ENCODE results near the gene SCNN1A. TPM values are rescaled to one million over a fixed set of nuclear protein-coding genes. Genes with fewer than 3 reads are reported as not detected.

Gene SCNN1A
- total and polyA plus RNA-seq, 2 donors (not counting 1 experiment from before 2014, with no cell fraction given) = 0.20 TPM; not detected in 1

DNA sequence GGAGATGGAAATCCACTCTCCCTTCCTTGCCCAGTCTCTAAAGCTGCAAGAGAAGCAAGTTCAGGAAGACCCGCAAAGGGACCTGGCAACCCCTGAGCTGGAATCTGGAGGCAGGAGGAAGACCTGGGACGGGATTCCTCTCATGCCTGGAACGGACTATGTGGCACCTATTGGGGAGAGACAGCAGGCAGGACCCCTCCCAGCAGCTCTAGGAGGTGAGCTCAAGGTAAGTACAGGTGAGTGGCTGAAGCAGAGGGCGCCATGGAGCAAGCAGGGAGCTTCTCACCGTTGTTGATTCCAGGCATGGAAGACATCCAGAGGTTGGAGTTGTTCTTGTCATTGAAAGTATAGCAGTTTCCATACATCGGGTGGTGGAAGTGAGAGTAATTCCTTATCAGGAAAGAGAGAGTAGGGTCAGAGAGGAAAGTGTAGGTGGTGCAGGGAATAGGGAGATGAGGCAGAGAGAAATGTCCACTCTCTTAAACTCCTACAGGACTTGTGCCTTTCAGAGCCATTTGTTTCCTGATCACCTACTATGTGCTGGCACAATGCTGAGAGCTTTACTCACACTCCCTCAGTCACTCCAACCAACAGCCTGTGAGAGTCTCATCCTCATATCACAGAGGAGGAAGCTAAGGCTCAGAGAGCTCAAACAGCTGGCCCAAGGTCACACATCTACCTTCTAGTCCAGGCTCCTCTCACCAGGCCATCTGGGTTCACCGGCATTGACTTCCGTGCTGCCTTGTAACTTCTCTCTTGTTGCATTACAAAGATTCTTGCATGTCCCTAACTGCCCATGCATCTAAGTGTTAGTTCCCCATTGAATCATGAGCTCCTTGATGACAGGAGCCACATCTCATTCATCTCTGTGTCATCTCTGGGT, 19.6 kb downstream of the SCNN1A start:
- Mint-ChIP-seq H3K9me3 (ENCODE audit: insufficient read depth) (no peaks in the 10 kb centered on the region), H3K4me1 (no peaks in the 10 kb centered on the region), H3K27ac (no peak overlapping the region), H3K27me3 (peaks cover 78% of the 10 kb centered on the region), H3K4me3 (no peak overlapping the region)
- H2AFZ ChIP-seq (ENCODE audit: insufficient read depth, low read depth, low read length, poor library complexity, severe bottlenecking) = no peak overlapping the region
- no peak overlapping the region for H3K4me2 ChIP-seq (replicated peaks; ENCODE audit: low read depth, low read length, poor library complexity, severe bottlenecking)
- H3K4me3 ChIP-seq (ENCODE audit: control extremely low read depth in 1 of 5, extremely low read depth in 1 of 5, insufficient read depth in 1 of 5, low read depth in 2 of 5, low read length in 4 of 5) = no peak overlapping the region
- H4K20me1 ChIP-seq (ENCODE audit: control insufficient read depth, insufficient read depth, low read length, poor library complexity, severe bottlenecking) = no peaks in the 10 kb centered on the region
- DNase-seq = no peak
- H3K27ac ChIP-seq (ENCODE audit: low read length in 2 of 2) = no peak overlapping the region
- TF ChIP-seq, protein P1, sequence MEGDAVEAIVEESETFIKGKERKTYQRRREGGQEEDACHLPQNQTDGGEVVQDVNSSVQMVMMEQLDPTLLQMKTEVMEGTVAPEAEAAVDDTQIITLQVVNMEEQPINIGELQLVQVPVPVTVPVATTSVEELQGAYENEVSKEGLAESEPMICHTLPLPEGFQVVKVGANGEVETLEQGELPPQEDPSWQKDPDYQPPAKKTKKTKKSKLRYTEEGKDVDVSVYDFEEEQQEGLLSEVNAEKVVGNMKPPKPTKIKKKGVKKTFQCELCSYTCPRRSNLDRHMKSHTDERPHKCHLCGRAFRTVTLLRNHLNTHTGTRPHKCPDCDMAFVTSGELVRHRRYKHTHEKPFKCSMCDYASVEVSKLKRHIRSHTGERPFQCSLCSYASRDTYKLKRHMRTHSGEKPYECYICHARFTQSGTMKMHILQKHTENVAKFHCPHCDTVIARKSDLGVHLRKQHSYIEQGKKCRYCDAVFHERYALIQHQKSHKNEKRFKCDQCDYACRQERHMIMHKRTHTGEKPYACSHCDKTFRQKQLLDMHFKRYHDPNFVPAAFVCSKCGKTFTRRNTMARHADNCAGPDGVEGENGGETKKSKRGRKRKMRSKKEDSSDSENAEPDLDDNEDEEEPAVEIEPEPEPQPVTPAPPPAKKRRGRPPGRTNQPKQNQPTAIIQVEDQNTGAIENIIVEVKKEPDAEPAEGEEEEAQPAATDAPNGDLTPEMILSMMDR (IDR thresholded peaks at IDR 0.05) = no peak
- no peak for TF ChIP-seq EZH2 (IDR thresholded peaks at IDR 0.05; ENCODE audit: borderline replicate concordance, insufficient read depth, low read depth, low read length, poor library complexity, severe bottlenecking)
- CTCF ChIA-PET = interaction anchor here (0.8 kb wide), 1 partner anchor 109 kb away, joined by 3 read pairs; no protein-coding TSS in a partner anchor
- H3K9me3 ChIP-seq (ENCODE audit: control extremely low read depth in 1 of 3, control insufficient read depth in 2 of 3, insufficient read depth in 1 of 3, low read length in 2 of 3) = no peaks in the 10 kb centered on the region
- POLR2A ChIA-PET = no interaction called here
- no peaks in the 10 kb centered on the region for H3K79me2 ChIP-seq (ENCODE audit: control insufficient read depth, insufficient read depth, low read length)
- WGBS (ENCODE audit: insufficient coverage) = 82% methylated on average over 8 of the region's 8 CpGs
- H3K36me3 ChIP-seq (replicated peaks in 1 of 2; ENCODE audit: control extremely low read depth in 1 of 2, control insufficient read depth in 1 of 2, extremely low read depth in 1 of 2, insufficient read depth in 2 of 2, low read length in 1 of 2) = no peaks in the 10 kb centered on the region
- H3K27me3 ChIP-seq (replicated peaks in 1 of 4; ENCODE audit: control extremely low read depth in 1 of 4, control insufficient read depth in 3 of 4, insufficient read depth in 4 of 4, low read length in 3 of 4) = peaks cover 0 to 54% (median 14%) of the 10 kb centered on the region in 4 experiments
- ATAC-seq (ENCODE audit: low read depth) = no peak
- intact Hi-C loops (cut with micrococcal nuclease) = no loop called here
- H3K4me1 ChIP-seq (ENCODE audit: control insufficient read depth in 2 of 2, insufficient read depth in 2 of 2, low read length in 2 of 2) = peaks cover 0 to 4% of the 10 kb centered on the region in 2 donors
- H3K9ac ChIP-seq (ENCODE audit: low read length) = no peak overlapping the region

All from B cell (primary cell).